GM18873 (cell line): Measurements from ENCODE around the gene PIK3C2A.
"Not testable (repeated sequence)": the region's sequence is repeated elsewhere in the genome, so short reads cannot be mapped to it uniquely, and the experiment has no call there.

Experiments used
- ATAC-seq: cut with Tn5 transposase; IDR thresholded peaks from one replicate; pipeline ENCODE4 v1.9.1; 2021; ENCODE audit warnings: mild to moderate bottlenecking, moderate library complexity, moderate number of reproducible peaks; ENCODE audit not compliant: unreplicated experiment, low FRiP score

PIK3C2A gene, protein sequence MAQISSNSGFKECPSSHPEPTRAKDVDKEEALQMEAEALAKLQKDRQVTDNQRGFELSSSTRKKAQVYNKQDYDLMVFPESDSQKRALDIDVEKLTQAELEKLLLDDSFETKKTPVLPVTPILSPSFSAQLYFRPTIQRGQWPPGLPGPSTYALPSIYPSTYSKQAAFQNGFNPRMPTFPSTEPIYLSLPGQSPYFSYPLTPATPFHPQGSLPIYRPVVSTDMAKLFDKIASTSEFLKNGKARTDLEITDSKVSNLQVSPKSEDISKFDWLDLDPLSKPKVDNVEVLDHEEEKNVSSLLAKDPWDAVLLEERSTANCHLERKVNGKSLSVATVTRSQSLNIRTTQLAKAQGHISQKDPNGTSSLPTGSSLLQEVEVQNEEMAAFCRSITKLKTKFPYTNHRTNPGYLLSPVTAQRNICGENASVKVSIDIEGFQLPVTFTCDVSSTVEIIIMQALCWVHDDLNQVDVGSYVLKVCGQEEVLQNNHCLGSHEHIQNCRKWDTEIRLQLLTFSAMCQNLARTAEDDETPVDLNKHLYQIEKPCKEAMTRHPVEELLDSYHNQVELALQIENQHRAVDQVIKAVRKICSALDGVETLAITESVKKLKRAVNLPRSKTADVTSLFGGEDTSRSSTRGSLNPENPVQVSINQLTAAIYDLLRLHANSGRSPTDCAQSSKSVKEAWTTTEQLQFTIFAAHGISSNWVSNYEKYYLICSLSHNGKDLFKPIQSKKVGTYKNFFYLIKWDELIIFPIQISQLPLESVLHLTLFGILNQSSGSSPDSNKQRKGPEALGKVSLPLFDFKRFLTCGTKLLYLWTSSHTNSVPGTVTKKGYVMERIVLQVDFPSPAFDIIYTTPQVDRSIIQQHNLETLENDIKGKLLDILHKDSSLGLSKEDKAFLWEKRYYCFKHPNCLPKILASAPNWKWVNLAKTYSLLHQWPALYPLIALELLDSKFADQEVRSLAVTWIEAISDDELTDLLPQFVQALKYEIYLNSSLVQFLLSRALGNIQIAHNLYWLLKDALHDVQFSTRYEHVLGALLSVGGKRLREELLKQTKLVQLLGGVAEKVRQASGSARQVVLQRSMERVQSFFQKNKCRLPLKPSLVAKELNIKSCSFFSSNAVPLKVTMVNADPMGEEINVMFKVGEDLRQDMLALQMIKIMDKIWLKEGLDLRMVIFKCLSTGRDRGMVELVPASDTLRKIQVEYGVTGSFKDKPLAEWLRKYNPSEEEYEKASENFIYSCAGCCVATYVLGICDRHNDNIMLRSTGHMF (N-terminal part only)

DNA sequence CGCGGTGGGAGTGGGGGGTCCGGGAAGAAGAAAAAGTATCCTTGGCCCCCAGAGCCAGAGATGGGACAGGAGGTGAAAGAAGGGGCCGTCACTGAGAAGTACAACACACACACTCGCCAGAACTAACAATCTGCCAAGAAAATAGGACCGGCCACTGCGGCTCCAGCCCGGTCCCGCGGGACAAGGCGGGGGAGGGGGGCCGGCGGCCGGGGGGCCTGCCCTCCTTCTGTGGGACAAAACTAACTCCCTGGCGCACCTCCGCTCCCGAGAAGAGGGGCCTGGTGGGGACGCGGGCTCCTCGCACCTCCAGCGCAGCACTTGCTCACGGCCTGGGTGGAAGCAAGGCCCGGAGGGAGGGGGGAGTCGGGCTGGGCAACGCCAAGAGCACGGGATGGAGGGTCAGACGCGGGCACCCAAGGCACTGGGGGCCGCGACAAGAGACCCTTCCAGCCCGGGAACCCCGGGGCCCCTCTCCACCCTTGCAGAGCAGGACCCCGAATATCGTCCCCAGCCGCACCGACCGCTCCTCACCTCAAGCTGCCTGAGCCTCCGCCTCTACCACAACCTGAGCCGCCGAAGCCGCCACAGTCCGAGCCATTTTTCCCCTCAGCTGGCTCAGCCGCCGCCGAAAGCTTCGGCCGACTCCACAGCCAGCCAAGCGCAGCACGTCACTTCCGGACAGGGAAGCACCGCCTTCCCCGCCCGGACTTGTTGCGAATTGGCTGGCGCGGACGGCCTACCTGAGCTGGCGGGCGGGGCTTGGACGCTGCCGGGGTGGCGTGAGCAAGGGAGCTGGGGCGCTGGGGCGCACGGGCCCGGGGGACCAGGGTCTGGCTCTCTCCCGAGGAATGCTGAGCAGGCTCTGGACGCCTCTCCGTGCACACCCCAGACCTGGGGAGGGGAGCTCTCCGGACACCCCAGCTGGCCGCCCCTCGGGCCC lies at the start of gene PIK3C2A:
PIK3C2A (minus strand) TSS at position 670 of the 940 bp plus-strand sequence. CDS start 38,245 bp downstream, outside the sequence.
- ATAC-seq: peak; percentile 92

DNA sequence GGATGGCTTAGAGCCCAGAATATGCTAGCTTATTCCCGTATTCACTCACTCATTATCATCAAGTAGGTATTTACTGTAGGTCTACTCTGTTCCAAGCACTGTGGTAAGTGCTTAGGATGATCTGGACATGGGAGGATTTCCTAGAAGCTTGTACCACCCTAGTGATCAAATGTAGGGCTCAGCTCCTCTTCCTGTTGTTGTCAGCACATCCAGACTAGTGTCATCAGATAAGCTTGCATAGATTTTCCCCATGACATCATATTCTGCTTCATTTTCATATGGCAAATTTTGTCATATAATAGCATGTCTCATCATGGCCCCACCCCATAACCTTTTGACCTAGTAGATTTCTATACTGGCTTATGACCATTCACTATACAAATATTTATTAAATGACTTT lies 49.4 kb upstream of the PIK3C2A start:
- ATAC-seq: no peak

DNA sequence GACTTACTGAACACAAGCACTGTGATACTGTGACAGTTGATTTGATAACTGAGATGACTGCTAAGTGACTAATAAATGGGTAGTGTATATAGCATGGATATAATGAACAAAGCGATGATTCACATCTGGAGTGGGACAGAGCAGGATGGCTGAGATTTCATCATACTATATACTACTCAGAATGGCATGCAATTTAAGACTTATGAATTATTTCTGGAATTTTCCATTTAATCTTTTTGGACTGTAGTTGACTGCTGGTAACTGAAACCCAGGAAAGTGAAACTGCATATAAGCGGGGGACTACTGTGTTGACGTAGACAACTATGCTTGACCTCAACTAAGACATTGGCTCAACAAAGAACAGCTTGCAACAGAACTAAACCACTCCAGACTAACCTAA lies 48.7 kb upstream of the PIK3C2A start:
- ATAC-seq: no peak

DNA sequence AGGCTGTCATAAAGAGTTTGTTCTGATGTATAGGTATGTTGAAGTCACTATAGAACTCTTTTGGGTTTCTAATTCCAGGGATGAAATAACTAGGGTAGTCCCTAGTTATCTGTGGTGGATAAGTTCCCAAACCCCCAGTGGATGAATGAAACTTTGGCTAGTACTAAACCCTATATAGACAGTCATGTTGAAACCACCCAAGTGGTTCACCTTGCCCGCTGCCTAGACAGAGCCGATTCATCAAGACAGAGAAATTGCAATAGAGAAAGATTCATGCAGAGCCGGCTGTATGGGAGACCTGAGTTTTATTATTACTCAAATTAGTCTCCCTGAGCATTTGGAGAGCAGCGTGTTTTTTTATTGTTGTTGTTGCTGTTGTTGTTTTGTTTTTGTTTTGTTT lies 44.9 kb upstream of the PIK3C2A start:
- no peak for ATAC-seq

DNA sequence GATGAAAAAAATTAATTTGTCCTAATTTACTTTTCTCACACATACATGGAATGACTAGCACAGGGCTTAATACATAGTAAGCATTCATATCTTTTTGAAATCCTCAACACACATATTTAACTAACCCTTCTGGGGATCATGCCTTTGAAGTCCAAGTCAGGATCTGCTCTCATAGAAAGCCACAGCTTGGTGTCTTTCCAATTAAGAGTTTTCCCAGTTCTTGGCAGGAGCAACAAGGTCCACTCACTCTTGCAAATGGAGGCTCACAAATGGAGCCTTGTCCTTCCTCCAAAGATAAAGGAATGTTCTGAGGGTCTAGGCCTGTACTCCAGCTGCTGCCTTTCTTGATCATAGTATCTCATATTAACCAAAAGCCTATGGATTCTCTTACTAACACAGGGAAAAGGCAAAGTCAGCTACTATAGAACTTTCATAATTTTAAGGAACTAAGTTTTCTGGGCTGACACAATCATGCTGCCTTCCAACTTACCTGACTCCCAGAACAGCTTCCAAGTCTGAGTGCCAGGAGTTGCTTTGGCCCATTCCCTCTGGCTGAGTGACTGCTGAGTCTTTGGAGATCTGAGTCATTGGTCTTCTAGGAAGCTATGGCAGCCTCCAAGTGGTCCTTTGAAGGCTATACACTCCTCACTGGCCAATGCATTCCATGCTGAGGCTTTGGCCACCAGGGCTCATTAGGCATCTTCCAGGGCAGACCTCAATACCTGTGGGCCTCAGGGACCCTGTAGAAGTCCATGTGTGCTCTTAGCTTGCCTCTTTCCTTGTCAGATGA lies 43.0 kb upstream of the PIK3C2A start:
- ATAC-seq: no peak

DNA sequence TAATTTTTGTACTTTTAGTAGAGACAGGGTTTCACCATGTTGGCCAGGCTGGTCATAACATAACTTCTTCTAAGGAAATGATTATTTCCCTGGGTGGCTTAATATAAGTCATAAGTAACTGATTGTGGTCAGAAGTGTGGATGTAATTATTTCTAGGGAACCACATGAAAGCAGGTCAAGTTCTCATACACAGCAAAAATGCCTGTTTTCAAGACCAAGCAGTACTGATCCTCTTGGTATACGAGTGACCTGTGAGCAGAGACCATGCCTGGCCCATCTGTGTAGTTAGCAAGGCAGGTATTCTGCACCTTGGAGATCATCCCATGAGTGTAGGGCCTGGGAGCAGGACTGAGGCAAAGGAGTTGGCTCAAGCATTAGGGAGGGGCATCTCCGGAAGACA lies 36.3 kb upstream of the PIK3C2A start:
- ATAC-seq: peak; percentile 83

DNA sequence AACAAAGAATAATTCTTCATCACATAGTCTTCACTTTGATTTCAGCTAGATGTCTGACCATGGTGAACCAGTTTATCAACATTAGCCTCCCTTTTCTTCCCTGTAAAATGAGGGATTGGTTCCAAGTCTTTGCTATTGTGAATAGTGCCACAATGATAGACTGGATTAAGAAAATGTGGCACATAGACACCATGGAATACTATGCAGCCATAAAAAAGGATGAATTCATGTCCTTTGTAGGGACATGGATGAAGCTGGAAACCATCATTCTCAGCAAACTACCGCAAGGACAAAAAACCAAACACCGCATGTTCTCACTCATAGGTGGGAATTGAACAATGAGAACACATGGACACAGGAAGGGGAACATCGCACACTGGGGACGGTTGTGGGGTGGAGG lies 35.2 kb upstream of the PIK3C2A start:
- ATAC-seq: not testable (repeated sequence)

DNA sequence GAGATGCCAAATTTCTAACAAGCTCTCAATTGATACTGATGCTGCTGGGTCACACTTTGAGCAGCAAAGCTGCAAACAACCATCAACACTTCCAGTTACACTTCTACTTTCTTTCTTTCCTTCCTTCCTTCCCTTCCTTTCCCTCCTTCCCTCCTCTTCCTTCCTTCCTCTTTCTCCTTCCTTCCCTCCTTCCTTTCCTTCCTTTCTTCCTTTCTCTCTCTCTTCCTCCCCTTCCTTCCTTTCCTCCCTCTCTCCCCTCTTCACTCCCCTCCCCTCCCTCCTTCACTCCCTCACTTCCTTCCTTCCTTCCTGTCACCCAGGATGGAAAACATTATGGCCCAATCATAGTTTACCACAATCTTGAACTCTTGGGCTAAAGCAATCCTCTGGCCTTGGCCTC lies 33.0 kb upstream of the PIK3C2A start:
- ATAC-seq: no peak

DNA sequence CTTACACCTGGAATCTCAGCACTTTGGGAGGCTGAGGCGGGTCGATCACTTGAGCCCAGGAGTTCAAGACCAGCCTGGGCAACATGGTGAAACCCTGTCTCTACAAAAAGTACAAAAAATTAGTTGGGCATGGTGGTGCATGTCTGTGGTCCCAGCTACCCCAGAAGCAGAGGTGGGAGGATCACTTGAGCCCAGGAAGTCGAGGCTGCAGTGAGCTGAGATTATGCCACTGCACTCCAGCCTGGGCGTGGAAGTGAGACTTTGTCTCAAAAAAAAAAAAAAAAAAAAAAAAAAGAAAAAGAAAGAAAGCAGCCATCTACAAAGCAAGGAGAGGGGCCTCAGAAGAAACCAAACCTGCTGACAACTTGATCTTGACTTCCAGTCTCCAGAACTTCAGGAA lies 32.1 kb upstream of the PIK3C2A start:
- ATAC-seq: not testable (repeated sequence)

DNA sequence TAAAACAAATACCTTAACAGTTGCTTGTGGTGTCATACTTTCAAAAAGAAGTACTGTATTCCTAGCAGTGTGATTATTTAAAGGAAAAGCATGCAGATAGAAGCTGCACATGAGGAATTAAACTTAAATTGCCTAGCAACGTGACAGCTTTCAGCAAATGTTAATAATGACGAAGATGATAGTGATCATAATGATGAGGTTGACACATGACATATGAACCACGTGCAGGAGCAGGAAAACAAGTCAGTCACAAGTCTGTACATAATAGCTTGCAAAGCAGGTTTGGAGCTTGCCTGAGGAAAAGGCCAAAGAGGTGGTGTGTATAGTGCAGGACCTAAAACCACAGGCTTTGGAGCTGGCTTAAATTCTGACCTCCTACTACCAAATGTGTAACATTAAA lies 30.6 kb upstream of the PIK3C2A start:
- ATAC-seq: no peak

DNA sequence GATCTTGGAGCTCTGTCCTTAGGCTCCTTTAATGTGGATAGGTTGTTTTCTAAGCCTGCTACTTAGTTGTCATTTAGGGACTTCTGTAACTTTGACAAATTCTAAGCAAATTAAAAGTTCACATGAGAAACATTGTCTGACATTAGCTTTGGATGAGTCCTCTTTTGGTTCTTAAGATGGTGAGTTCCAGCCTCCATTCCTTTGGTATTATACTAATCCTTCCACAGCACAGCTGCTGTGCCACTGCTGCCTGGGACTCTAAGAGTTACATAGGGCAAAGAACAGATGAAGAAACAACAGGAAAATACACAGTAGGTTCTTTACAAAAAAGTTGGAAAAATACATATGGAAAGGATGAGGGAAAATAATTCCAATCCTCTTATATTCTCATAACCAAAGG lies 25.3 kb upstream of the PIK3C2A start:
- no peak for ATAC-seq

DNA sequence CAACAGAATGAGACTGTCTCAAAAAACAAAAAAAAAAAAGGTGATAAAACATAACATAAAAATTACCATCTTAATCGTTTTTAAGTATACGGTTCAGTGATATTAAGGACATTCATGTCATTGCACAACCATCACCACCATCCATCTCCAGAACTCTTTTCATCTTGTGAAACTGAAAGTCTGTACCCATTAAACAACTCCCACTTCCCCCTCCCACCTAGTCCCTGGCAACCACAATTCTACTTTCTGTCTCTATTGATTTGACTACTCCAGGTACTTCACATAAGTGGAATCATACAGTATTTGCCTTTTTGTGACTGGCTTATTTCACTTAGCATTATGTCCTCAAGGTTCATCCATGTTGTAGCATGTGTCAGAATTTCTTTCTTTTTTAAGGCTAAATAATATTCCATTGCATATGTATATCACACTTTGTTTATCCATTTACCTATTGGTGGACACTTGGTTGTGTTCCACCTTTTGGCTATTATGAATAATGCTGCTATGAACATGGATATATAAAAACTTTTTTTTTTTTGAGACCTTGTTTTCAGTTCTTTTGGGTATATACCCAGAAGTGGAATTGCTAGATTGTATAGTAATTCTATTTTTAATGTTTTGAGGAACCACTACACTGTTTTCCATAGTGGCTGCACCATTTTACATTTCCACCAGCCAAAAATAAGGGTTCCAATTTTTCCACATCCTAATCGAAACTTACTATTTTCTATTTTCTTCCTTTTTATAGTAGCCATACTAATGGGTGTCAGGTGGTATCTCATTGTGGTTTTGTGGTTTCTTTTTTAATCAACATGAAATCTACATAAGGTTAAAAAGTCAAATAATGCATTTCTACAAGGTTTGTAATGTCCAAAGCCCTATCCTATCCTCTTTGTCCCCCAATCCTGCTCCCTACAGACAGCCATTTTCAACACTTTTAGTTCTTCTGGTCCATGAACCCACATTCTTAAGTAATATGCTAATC lies 23.4 kb upstream of the PIK3C2A start:
- peak; percentile 89 for ATAC-seq

DNA sequence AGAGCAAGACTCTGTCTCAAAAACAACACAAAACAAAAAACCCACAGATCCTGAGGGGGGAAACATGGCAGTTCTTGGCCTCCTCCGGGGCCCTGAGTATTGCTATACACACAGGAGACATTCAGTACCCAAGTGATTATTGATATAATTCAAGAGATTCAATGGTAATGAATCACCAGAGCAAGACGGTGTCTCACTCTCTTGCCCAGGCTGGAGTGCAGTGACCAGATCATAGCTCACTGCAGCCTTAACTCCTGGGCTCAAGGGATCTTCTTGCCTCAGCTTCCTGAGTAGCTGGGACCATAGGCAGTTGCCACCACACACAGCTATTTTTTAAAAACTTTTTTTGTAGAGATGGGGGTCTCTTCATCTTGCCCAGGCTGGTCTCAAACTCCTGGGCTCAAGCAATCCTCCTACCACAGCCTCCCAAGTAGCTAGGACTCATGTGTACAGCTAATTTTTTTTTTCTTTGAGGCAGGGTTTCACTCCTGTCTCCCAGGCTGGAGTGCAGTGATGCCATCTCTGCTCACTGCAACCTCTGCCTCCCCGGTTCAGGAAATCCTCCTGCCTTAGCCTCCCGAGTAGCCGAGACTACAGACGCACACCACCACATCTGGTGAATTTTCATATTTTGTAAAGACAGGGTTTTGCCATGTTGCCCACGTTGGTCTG lies 21.8 kb upstream of the PIK3C2A start:
- ATAC-seq: no peak

DNA sequence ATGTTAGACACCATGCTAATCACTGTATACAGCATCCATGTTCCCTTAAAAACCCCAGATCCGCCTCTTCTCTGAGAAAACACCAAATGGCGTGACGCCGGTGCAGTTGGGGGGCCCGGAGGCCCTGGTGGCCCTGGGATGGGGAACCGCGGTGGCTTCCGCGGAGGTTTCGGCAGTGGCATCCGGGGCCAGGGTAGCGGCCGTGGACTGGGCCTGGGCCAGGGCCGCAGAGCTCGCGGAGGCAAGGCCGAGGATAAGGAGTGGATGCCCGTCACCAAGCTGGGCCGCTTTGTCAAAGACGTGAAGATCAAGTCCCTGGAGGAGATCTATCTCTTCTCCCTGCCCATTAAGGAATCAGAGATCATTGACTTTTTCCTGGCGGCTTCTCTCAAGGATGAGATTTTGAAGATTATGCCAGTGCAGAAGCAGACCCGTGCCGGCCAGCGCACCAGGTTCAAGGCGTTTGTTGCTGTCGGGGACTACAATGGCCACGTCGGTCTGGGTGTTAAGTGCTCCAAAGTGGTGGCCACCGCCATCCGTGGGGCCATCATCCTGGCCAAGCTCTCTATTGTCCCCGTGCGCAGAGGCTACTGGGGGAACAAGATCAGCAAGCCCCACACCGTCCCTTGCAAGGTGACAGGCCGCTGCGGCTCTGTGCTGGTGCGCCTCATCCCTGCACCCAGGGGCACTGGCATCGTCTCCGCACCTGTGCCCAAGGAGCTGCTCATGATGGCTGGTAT lies 20.6 kb upstream of the PIK3C2A start:
- not testable (repeated sequence) for ATAC-seq

DNA sequence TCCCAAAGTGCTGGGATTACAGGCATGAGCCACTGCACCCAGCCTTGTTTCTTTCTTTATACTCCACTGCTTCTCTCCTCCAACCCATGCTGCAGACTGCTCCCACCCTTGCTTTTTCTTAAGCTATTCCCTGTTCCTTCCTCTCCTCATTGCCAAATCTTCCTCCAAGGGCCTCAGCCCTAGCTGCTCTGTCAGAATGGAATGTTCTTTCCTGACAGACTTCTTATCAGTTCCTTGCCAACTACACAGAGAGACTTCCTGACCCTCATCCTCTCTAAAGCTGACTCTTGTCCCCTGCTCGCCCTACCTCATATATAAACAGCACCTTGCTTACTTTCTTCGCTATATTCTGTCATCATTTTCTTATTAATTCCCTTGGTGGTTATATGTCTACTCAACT lies 16.9 kb upstream of the PIK3C2A start:
- no peak for ATAC-seq

DNA sequence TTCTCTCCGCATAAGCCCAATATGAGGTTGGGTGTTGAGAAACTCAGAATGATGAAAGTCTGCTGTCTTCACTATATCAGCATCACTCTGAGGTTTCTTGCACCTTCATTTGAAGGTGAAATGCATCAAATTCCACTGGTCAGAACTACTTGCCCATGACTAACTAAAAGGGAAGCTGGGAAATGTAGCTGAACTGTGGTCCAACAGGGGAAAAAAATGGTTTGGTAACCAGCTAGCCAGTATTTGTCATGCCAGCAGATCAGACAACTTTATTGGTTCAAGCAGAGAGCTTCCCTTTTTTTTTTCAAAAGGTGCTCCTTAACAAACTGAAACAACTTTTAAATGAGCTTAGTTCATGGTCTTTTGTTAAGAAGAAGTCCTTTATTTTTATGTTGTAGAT lies 14.2 kb upstream of the PIK3C2A start:
- ATAC-seq: no peak
